SK-N-MC (cell line): ENCODE results near the gene TTC17.

Experiments used
- EZH2 ChIP-seq: fragments of 200-600 bp; sonication (generic); IDR thresholded peaks from one replicate; pipeline ENCODE4 v1.6.1; 2017; ENCODE audit warnings: antibody characterized with exemption
- POLR2AphosphoS5 ChIP-seq: IDR thresholded peaks from 2 replicates; pipeline ENCODE4 v1.6.1; 2012; ENCODE audit warnings: mild to moderate bottlenecking, low read depth, low read length, borderline replicate concordance

DNA sequence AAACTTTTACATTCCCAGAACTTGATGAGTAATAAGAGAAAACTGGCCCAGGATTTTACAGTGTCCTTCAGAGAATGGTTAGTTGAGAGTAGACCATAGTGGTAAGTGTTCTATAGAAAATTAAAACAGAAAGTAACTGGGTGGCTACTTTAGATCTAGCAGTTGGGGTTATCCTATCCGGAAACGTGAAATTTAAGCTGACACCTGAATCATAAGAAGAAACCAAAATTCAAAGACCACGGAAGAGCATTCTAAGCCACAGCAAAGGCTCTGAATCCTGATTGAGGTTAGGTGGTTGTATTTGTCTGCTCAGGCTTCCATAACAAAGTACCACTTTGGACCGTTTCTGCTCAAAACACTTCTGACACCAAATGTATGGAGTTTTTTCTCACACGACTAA, 34.0 kb downstream of the TTC17 start:
- TF ChIP-seq EZH2 (no peak), POLR2AphosphoS5 (no peak)
